GM20000 (cell line): ENCODE measurements around the gene TMEM273.

Experiments
- DNase-seq: peaks from one replicate; pipeline ENCODE4 v3.0.0; 2012; ENCODE audit warnings: low spot score
- TF ChIP-seq, protein P1 (sequence below): IDR thresholded peaks from 2 replicates; pipeline ENCODE4 v1.5.1; 2012; ENCODE audit warnings: mild to moderate bottlenecking, control low read depth; ENCODE audit errors: extremely low read depth, missing control alignments

The TMEM273 gene, protein sequence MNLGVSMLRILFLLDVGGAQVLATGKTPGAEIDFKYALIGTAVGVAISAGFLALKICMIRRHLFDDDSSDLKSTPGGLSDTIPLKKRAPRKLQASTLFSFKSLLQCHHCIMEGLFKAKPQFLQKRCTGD

DNA sequence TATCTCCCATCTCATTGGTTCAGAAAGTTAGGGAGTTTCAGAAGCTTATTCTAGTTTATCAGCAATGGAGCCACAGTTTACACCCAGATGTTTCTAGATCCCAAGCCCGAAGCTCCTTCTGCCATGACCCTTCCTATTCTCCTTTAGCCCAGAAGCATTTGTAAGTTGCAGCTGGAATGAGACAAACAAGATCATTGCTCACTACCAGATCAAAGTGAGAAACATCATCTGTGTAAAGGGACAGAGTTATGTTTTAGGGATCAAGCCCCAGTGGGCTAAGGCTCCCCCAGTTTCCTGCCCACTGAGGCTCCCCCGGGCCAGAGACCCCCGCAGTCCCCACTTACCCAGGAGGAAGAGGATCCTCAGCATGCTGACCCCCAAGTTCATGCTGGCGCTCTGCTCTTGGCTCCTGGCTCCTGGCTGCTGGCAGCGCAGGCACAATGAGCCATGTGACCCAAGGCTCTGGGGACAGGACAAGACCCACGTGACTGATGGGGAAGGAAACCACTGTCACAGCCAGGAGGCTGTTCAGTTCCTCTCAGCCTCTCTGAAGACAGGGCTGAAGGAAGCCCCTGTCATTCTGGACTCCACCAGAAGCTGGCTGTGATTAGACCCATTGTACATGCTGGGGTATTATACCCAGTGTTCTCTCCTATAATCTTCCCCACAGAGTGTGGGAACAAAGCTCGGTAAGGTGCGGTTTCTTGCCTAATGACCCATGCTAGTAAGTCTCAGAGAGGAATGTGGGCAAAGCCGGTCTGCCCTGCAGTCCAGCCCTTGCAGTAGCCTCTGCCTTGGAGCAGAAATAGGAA is at the start of gene TMEM273:
Gene TMEM273, minus strand, starts transcription at position 442 of the 812 bp plus-strand sequence. Its CDS starts 55 bp downstream, at position 387.
- TF ChIP-seq, protein P1, sequence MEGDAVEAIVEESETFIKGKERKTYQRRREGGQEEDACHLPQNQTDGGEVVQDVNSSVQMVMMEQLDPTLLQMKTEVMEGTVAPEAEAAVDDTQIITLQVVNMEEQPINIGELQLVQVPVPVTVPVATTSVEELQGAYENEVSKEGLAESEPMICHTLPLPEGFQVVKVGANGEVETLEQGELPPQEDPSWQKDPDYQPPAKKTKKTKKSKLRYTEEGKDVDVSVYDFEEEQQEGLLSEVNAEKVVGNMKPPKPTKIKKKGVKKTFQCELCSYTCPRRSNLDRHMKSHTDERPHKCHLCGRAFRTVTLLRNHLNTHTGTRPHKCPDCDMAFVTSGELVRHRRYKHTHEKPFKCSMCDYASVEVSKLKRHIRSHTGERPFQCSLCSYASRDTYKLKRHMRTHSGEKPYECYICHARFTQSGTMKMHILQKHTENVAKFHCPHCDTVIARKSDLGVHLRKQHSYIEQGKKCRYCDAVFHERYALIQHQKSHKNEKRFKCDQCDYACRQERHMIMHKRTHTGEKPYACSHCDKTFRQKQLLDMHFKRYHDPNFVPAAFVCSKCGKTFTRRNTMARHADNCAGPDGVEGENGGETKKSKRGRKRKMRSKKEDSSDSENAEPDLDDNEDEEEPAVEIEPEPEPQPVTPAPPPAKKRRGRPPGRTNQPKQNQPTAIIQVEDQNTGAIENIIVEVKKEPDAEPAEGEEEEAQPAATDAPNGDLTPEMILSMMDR, result no peak
- DNase-seq, result peak; percentile 58

DNA sequence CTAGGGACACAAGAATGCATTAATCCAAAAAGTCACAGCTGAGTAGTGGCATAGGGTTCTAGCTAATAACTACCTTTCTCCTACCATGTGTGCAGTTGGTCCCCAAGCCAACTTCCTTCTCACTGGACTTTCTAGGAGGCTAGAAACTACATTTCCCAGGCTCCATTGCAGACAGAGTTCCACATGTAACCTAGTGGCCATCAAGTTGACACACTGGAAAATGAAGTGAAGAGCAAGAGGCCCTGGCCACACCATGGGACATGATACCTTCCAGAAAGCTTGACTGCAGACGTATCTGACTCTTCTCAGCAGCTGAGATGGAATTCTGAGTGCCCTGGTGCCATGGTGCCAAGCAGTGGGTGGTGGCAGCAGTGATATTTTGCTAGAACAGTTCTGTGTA is 49.8 kb upstream of the TMEM273 start:
- DNase-seq, result no peak

DNA sequence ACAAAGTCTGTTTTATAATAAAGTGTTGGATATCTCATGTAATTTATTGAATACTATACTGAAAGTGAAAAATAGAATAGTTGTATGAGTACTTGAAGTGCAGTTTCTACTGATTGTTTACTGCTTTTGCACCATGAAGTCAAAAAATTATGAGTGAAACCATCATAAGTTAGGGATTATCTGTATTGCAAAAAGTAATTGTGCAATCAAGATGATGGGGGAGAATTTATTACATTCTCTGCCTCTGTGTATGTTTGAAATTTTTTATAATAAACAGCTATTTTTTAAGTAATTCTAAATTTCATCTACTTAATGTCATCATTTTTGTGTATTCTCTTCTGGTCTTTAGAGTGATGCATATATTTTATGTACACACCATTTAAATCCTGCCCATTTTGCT is 47.2 kb upstream of the TMEM273 start:
- TF ChIP-seq, protein P1, result no peak
- no peak for DNase-seq

More for the DNA sequence above, 49.8 kb upstream of the TMEM273 start:
- TF ChIP-seq, protein P1, result no peak

DNA sequence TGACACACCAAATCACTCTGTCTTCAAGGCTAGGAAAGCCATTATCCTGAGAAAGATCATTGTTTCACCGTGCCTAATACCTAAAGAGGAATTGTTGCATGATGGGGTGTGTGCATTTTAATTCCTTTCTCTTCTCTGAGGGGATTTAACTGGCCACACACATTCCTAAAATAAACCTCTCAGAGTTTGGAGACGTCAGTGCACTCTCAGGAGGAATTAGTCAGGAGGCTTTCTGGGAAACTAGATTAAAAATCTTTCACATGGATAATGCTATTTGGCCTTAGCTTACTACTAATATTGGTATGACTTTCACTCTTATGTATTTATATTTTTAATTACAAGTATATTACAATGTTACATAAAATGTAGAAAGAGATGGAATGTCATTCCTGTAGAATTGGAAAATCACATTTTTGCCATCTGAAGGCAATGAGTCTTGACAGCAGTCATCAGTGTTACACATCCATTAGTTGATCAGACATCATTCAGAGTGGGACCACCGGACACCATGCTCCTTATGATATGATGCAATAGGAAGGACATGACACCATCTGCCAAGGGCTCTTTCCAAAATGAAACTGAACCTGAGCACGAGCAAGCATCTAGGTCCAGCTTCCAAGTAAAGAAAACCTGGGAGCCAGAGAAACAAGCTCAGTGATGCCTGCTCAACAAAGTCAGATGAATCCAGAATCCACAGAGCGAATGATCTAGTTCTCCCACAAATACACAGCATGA is 43.1 kb upstream of the TMEM273 start:
- TF ChIP-seq, protein P1, result no peak
- DNase-seq, result no peak

DNA sequence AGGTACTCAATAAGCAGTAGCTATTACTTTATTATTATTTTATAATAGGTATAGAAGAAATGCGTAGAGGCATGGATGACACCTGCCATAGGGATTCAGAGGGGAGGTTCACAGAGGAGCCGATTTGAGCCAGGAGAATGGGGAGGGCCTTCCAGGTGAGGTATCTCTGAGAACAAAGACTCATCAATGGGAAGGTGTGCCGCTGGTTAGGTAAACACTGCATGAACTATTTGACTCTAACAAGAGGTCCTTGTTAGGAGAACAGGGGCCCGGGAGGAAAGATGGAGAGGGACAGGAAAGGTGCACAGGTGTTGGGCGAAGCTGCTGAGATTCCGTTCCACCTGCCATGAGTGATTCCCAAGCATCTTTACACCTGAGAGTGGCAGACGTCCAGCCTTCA is 41.8 kb upstream of the TMEM273 start:
- TF ChIP-seq, protein P1, result no peak
- DNase-seq, result no peak

DNA sequence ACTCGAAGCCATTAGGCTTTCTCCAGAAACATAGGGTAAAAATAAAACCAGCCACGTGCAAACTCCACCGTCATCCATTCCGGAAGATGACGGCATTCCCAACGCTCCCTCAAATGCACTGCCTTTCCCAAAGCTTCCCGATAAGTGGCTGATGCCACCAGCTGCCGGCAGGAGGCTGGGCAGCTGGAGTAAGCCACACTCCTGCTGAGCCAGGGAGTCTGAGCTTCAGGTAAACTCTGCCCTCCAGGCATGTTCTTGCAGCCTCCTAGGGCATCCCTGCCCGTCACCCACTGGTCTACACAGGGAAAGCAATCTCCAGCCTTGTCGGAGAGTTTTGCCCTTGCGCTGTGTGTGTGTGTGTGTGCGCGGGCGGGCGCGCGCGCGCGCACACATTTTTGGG is 40.5 kb upstream of the TMEM273 start:
- TF ChIP-seq, protein P1, result no peak
- DNase-seq, result no peak

DNA sequence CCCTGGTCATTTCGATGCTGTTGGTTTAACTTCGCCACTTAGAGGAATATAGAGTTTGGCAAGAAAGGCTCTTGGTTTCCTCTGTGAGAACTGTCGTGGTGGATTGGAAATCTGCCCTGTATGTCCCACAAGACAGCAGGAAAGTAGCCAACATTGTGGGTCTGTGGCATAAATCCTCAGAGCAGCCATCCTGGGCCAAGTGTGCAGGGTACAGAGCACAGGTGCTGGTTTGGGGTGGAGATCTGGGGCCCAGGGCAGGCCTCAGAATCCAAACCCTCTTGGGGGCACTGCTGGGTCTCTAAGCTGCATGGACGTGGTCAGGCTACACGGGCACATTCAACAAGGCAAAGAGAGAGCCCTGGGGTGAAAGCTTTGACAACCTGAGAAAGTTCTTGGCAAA is 39.2 kb upstream of the TMEM273 start:
- no peak for DNase-seq
- TF ChIP-seq, protein P1, result no peak
